ENCODE data around the gene SPTB.

SPTB gene

GRCh38 chr14:64704143-64704742 lies 175.5 kb downstream of the SPTB start, which contains the start of gene PLEKHG3:
TSS of gene PLEKHG3 (plus strand) at chr14:64704424. CDS start at chr14:64727632, 23,208 bp downstream.
- DNase-seq, result no peak

GRCh38 chr14:64703395-64704142 lies 176.1 kb downstream of the SPTB start:
- DNase-seq, result no peak

- no peak for DNase-seq
Observed at GRCh38 chr14:64702493-64703394, 177.0 kb downstream of the SPTB start.

GRCh38 chr14:64701660-64702059 lies 178.0 kb downstream of the SPTB start:
- no peak for DNase-seq

GRCh38 chr14:64700894-64701293 lies 178.8 kb downstream of the SPTB start:
- DNase-seq, result no peak

- no peak for DNase-seq
Observed at GRCh38 chr14:64700290-64700689, 179.4 kb downstream of the SPTB start.

GRCh38 chr14:64698903-64699302 lies 180.8 kb downstream of the SPTB start:
- no peak for DNase-seq

GRCh38 chr14:64696355-64696857 lies 183.3 kb downstream of the SPTB start:
- no peak for DNase-seq
